OCI-M2 (cell line): ENCODE measurements around the gene BCL11B.

Source experiments
- DNase-seq: peaks from one replicate; lab custom pipeline; 2025; ENCODE audit not compliant: unreplicated experiment; lab: John Stamatoyannopoulos, UW

The BCL11B gene

GRCh38 chr14:99141236-99141635 lies 130.8 kb downstream of the BCL11B start:
- no peak for DNase-seq

GRCh38 chr14:99138999-99139865 lies 132.8 kb downstream of the BCL11B start:
- no peak for DNase-seq

GRCh38 chr14:99137913-99138571 lies 134.0 kb downstream of the BCL11B start:
- DNase-seq: no peak

- DNase-seq: no peak
Measured at GRCh38 chr14:99137001-99137700, 134.8 kb downstream of the BCL11B start.

GRCh38 chr14:99136401-99136800 lies 135.6 kb downstream of the BCL11B start:
- no peak for DNase-seq

GRCh38 chr14:99136047-99136400 lies 136.0 kb downstream of the BCL11B start:
- DNase-seq: no peak

GRCh38 chr14:99134516-99135046 lies 137.4 kb downstream of the BCL11B start:
- DNase-seq: no peak

GRCh38 chr14:99133636-99134515 lies 138.1 kb downstream of the BCL11B start:
- no peak for DNase-seq

- DNase-seq: no peak
Measured at GRCh38 chr14:99132821-99133635, 139.0 kb downstream of the BCL11B start.

GRCh38 chr14:99131632-99132271 lies 140.2 kb downstream of the BCL11B start:
- no peak for DNase-seq

GRCh38 chr14:99129998-99130397 lies 142.0 kb downstream of the BCL11B start:
- no peak for DNase-seq

- no peak for DNase-seq
Measured at GRCh38 chr14:99129211-99129696, 142.7 kb downstream of the BCL11B start.

GRCh38 chr14:99128185-99128584 lies 143.8 kb downstream of the BCL11B start:
- no peak for DNase-seq

GRCh38 chr14:99127651-99128167 lies 144.3 kb downstream of the BCL11B start:
- no peak for DNase-seq

- no peak for DNase-seq
Measured at GRCh38 chr14:99125616-99126431, 146.2 kb downstream of the BCL11B start.

- no peak for DNase-seq
Measured at GRCh38 chr14:99125113-99125512, 146.9 kb downstream of the BCL11B start.

- no peak for DNase-seq
Measured at GRCh38 chr14:99124482-99125105, 147.4 kb downstream of the BCL11B start.
